GM18858 (cell line): Measurements from ENCODE around the gene PALB2.
A peak's percentile ranks its signal among the peaks of the same experiment; 100 is the strongest.

Experiments
- ATAC-seq: cut with Tn5 transposase; IDR thresholded peaks from one replicate; pipeline ENCODE4 v1.9.1; 2021; ENCODE audit not compliant: unreplicated experiment

Gene PALB2

DNA sequence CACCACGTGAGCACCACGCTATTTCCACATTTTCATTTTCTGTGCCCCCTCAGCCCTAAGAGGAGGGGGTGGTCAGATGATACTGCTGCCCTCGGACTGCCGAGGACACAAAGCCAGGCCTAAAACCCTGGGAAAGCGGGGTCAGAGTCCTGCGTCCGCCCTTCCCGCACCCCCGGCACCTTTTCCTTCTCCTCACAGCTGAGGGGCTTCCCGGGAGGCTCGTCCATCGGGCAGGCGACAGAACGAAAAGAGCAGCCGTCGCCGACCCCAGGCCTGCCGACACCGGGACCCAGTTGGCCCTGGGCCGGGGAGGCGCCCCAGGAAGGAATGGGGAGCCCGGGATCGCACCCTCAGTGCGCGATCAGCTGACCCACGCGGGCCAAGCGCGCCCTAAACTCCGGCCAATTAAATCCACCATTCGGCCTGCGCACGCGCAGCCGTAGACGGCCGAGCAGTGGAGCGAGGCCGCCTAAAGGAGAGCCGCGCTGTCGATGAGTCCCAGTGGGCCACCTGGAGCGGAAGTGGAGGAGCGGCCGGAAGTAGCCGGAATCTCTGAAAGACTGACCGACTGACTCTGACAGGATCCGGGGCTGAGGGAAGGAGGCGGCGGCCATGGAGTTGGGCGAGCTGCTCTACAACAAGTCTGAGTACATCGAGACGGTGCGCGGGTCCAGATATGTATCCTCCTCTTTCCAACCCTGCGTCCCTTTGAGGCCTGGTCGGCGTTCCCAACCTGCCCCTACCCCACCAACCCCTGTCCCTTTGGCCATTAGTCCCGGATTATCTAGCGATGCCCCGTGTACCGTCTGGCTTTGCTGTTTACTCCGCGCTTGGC is at the start of gene PALB2, which contains the start of gene DCTN5:
TSS of gene PALB2 (minus strand) at position 380 of the 835 bp plus-strand sequence. CDS start at position 227, 153 bp downstream.
TSS of gene DCTN5 (plus strand) at position 536 of the 835 bp plus-strand sequence. CDS start at position 613, 77 bp downstream.
- ATAC-seq: peak; percentile 93

GRCh38 chr16:23689442-23690187 is 48.5 kb upstream of the PALB2 start:
- no peak for ATAC-seq

DNA sequence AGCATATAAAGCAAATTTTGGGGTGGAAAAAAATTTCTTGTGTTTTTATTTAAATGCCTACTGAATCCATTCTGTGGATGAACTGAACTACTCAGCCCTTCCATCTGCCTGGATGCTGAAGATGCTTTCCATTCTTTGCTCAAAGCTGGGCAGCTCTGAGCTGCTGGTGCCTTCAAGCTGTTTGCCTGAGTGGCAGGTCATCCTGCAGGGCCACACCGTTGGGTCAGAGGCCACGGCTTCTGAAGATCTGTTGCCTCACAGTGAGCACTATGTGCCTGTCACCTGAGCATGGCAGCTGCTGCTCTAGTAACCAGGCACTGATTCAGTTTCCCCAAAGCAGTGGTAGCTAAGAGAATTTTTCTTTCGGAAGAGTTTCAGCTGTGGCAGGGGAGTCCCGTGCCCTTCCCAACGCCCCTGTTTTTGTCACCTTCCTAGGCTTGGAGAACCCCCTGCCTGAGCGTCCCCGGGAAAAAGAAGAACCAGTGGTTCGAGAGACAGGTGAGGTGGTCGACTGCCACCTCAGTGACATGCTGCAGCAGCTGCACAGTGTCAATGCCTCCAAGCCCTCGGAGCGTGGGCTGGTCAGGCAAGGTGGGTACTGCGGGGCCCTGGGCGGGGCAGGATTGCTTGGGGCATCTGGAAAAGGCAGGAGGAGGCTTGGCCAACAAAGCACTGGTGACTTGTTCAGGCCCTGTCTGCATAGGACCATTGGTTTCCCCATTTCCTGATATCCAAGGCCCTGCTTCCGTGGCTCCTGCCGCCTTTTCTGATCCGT is 46.1 kb upstream of the PALB2 start:
- ATAC-seq: no peak

DNA sequence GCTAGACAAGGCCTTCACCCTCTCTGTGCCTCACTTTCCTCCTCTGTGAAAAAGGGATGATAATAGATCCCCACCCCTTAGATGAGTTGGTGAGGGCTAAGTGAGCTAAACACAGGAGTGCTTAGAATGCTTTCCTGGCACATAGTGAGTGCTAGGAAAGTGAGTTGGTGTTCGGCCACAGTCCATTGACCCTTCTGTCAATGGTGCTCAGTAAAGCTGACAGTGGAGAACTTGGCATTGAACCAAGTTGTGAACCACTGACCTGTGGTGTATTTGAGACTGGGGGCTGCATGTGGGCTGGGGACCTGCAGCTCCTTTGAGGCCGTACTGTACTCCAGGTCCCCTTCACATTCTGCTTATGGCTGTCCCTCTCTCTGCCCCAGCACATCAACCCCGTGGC is 42.4 kb upstream of the PALB2 start:
- ATAC-seq: no peak

- ATAC-seq: no peak
Measured at GRCh38 chr16:23682181-23682580, 41.1 kb upstream of the PALB2 start.

GRCh38 chr16:23679986-23680336 is 38.9 kb upstream of the PALB2 start:
- ATAC-seq: no peak

DNA sequence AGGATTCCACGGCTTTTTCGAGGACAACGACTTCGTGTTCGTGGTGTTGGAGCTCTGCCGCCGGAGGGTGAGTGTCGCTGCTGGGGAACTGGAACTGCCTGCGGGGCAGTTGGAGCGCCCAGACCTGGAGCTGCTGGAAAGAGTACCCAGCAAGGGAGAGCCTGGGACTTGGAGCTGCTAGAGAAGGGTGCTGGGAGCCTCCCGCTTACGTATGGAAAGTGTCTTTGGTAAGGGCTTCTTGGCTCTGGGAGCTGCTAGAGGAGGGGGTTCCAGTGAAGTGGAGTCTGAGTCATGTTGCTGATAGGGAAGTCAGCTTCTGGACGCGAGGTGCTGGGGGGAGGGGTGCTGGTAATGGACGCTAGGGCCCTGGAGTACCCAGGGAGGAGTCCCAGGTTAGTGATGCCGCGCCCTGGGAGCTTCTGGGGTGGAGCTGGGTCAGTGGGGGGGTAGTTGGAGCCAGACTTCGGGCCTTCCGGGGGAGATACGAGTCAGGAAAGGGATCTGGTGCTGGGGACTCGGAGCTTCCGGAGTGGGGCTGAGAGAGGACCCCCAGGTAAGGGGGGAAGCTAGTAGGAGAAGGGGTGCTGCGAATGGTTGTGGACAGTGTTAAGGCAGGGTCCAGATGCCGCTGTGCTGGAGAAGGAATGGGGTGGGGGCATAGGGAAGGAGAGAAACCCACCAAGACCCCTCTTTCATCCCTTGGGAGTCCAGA is 38.3 kb upstream of the PALB2 start:
- ATAC-seq: no peak

DNA sequence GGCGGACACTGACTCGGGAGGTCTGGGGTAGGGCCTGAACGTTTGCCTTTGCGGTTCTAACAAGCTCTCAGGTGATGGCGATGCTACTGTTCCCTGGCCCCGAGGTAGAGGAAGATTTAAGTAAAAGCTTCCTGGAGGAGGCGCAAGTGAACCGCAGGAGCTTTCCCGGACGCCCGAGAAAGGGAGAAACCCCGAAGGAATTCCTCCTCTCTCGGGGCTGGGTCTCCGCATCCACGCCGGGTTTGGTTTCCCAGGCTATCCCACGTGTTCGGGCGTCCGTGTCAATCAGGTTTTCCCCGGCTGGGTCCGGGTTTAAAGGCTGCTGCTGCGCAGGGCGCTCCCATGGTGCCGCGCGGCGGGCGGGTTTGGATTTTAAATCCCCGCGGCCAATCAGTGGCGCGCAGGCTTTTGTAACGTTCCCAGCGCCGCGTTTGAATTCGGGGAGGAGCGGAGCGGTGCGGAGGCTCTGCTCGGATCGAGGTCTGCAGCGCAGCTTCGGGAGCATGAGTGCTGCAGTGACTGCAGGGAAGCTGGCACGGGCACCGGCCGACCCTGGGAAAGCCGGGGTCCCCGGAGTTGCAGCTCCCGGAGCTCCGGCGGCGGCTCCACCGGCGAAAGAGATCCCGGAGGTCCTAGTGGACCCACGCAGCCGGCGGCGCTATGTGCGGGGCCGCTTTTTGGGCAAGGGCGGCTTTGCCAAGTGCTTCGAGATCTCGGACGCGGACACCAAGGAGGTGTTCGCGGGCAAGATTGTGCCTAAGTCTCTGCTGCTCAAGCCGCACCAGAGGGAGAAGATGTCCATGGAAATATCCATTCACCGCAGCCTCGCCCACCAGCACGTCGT is 37.5 kb upstream of the PALB2 start, which contains the start of gene PLK1:
TSS of gene PLK1 (plus strand) at position 460 of the 844 bp plus-strand sequence. CDS start at position 504, 44 bp downstream.
- peak; percentile 88 for ATAC-seq

- ATAC-seq: no peak
Measured at GRCh38 chr16:23676924-23677480, 35.9 kb upstream of the PALB2 start.

DNA sequence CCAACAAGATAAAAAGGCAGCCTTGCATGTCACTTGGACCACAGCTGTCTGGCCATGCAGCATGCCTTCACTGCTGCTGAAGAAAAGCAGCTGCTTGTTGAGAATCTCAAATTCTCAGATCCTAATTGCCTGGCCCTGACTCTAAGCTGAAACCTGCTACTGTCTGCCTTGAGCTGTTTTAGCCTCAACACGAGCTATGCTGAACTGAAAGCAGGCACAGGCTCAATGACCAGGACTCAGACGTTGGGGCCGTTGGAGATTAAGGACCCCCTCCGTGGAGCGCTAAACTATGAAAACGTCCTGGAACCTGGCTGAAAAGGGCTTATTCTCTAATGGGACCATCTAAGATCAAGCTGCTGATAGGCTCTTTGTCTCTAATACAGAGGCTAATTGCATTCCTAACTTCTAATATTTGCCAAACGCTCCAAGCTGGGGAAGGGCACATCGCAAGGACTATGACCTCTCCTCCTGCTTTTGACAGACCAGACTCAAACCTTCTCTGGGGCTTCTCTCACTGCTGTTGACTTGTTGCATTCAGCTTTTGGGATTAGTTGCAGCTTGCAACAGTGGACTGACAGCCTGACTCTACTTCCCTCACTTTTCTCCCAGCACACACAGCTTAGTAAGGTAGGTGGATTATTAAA is 33.0 kb upstream of the PALB2 start:
- ATAC-seq: no peak

- ATAC-seq: peak; percentile 94
Measured at GRCh38 chr16:23670137-23670776, 29.1 kb upstream of the PALB2 start.

DNA sequence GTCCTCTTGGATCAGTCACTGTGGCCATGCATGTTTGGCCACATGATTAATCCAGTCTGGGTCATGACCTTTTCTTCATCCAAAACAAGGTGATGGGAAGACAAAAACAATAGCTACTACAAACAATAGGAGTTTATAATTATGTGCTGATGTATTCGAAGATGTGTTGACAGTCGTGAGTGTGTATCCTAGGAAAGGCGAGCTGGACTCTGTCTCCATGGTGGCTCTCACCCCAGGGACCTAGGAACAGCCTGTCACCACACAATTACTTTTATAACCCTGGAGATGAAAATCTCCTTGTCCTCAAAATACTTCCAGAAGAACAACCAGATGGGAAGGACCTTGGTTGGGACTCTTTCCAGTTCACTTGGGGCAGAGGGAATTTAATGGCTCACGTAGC is 27.8 kb upstream of the PALB2 start:
- ATAC-seq: no peak

- ATAC-seq: no peak
Measured at GRCh38 chr16:23668225-23668624, 27.1 kb upstream of the PALB2 start.

DNA sequence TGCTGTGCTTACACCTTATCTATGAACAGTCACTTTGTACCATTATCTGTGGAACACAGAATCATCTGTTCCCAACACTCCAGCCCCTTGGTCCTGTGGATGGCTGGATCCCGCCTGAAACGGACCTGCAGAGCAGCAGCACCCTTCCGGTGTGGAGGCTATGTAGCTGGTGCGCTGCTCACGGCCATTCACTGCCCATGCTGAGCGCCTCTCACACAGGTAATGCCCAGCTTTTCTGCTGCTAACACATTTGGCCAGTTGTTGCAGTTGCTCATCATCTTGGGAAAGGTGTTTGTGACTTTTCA is 26.2 kb upstream of the PALB2 start:
- ATAC-seq: no peak

- ATAC-seq: no peak
Measured at GRCh38 chr16:23666571-23667354, 25.7 kb upstream of the PALB2 start.

DNA sequence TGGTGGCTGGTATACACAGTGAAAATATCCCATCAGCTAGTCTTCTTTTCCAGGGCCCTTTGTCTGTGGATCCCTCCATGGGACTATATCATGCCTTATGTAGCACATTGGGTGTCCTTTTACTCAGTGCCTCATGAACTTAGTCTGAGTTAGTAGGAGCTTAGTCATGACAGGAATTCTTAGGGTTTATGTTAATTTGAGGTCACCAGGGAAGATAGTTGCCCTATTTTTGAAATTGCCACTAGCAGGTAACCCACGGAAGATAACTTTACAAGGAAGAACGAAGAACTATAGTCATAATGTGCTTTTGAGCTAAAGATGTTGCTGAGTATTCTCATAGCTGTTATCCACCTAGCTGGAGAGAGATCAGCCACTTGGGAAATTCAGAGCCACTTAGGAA is 22.8 kb upstream of the PALB2 start:
- no peak for ATAC-seq

GRCh38 chr16:23651943-23652468 is 10.9 kb upstream of the PALB2 start:
- no peak for ATAC-seq
